HFFc6 (cell line): Measurements from ENCODE around the gene ZC3H7B. TPM values are rescaled to one million over a fixed set of nuclear protein-coding genes. Genes with fewer than 3 reads are reported as not detected.

ENCODE experiments used
- DNase-seq: peaks from one replicate; pipeline ENCODE4 v3.0.0-alpha.2; 2018
- H3K27ac Mint-ChIP-seq: 2 replicates; pipeline ENCODE4 v1.8.0; 2020; ENCODE audit warnings: mild to moderate bottlenecking, mixed read lengths
- H3K27me3 Mint-ChIP-seq: 2 replicates; pipeline ENCODE4 v1.8.0; 2021; ENCODE audit warnings: mild to moderate bottlenecking, moderate library complexity, mixed read lengths; ENCODE audit not compliant: insufficient read depth
- H3K36me3 Mint-ChIP-seq: 2 replicates; pipeline ENCODE4 v1.8.0; 2021; ENCODE audit warnings: low read depth, mixed read lengths
- H3K4me1 Mint-ChIP-seq: 2 replicates; pipeline ENCODE4 v1.8.0; 2020; ENCODE audit warnings: low read depth, mixed read lengths
- H3K4me3 Mint-ChIP-seq: 2 replicates; pipeline ENCODE4 v1.8.0; 2020; ENCODE audit warnings: mild to moderate bottlenecking, moderate library complexity, mixed read lengths
- H3K9me3 Mint-ChIP-seq: 2 replicates; pipeline ENCODE4 v1.8.0; 2020; ENCODE audit warnings: mild to moderate bottlenecking, mixed read lengths
- CTCF ChIP-seq: fragments of 200-600 bp; sonication (generic); IDR thresholded peaks from 2 replicates; pipeline ENCODE4 v1.5.0; 2021; ENCODE audit warnings: antibody characterized with exemption, mild to moderate bottlenecking
- total RNA-seq, 6 experiments: library from RNA; stranded (reverse); fragmentation: NEBNext Ultra II Directional; extraction: Animal tissue kit (Norgen Biotek cat#: 25700); gene quantifications; 2 replicates in 1 of 6; 3 replicates in 5 of 6; pipeline ENCODE4 v1.2.3, GENCODE V29; 2021

Gene ZC3H7B
- total RNA-seq, 6 experiments from 2014 or later = 108 to 137 (median 130) TPM

GRCh38 chr22:41267958-41268357, 33.4 kb upstream of the ZC3H7B start:
- Mint-ChIP-seq H3K27me3 (no peaks in the 10 kb centered on the region; the same call in 1 of the 2 replicates), H3K4me1 (peaks cover 13% of the 10 kb centered on the region), H3K9me3 (no peaks in the 10 kb centered on the region), H3K27ac (no peak overlapping the region), H3K36me3 (peaks cover 37% of the 10 kb centered on the region), H3K4me3 (no peak overlapping the region)
- DNase-seq = no peak
- TF ChIP-seq CTCF = no peak

GRCh38 chr22:41271787-41272186, 29.5 kb upstream of the ZC3H7B start:
- Mint-ChIP-seq H3K36me3 (peaks cover 38% of the 10 kb centered on the region), H3K9me3 (no peaks in the 10 kb centered on the region), H3K4me3 (no peak overlapping the region), H3K27me3 (no peaks in the 10 kb centered on the region; the same call in 1 of the 2 replicates), H3K4me1 (no peaks in the 10 kb centered on the region), H3K27ac (no peak overlapping the region)
- DNase-seq = no peak
- no peak for TF ChIP-seq CTCF

- Mint-ChIP-seq H3K4me1 (no peaks in the 10 kb centered on the region), H3K27me3 (peaks cover 3% of the 10 kb centered on the region), H3K27ac (peak overlapping the region; percentile 16; the same call in 1 of the 2 replicates), H3K9me3 (no peaks in the 10 kb centered on the region), H3K36me3 (peaks cover 46% of the 10 kb centered on the region), H3K4me3 (no peak overlapping the region)
- TF ChIP-seq CTCF = no peak
- DNase-seq = no peak
These were observed 28.2 kb upstream of the ZC3H7B start for GRCh38 chr22:41273128-41273527.

GRCh38 chr22:41274856-41275255, 26.5 kb upstream of the ZC3H7B start:
- TF ChIP-seq CTCF = no peak
- peaks cover 53% of the 10 kb centered on the region for H3K36me3 Mint-ChIP-seq
- H3K4me1 Mint-ChIP-seq = no peaks in the 10 kb centered on the region

GRCh38 chr22:41280065-41280464, 21.3 kb upstream of the ZC3H7B start:
- H3K27me3 Mint-ChIP-seq = peaks cover 3% of the 10 kb centered on the region
- H3K4me3 Mint-ChIP-seq = no peak overlapping the region
- DNase-seq = no peak
- peaks cover 50% of the 10 kb centered on the region for H3K36me3 Mint-ChIP-seq
- H3K4me1 Mint-ChIP-seq = peaks cover 32% of the 10 kb centered on the region
- TF ChIP-seq CTCF = no peak
- H3K9me3 Mint-ChIP-seq = no peaks in the 10 kb centered on the region
- H3K27ac Mint-ChIP-seq = no peak overlapping the region

More at GRCh38 chr22:41274856-41275255, 26.5 kb upstream of the ZC3H7B start:
- DNase-seq = no peak
- H3K9me3 Mint-ChIP-seq = no peaks in the 10 kb centered on the region
- H3K4me3 Mint-ChIP-seq = no peak overlapping the region
- H3K27ac Mint-ChIP-seq = no peak overlapping the region; the same call in 1 of the 2 replicates
- H3K27me3 Mint-ChIP-seq = peaks cover 3% of the 10 kb centered on the region

GRCh38 chr22:41280854-41281253, 20.5 kb upstream of the ZC3H7B start:
- Mint-ChIP-seq H3K4me1 (peaks cover 34% of the 10 kb centered on the region), H3K9me3 (no peaks in the 10 kb centered on the region), H3K27ac (peak overlapping the region; percentile 31; the same call in 1 of the 2 replicates), H3K36me3 (peaks cover 49% of the 10 kb centered on the region), H3K27me3 (peaks cover 3% of the 10 kb centered on the region), H3K4me3 (no peak overlapping the region)
- no peak for TF ChIP-seq CTCF
- no peak for DNase-seq
